Progenitor cell of endocrine pancreas (in vitro differentiated cells): ENCODE data around the gene SFI1. TPM values are rescaled to one million over a fixed set of nuclear protein-coding genes. Genes with fewer than 3 reads are reported as not detected.

Experiments used
- DNase-seq: peaks from one replicate; pipeline ENCODE4 v3.0.0; 2021; ENCODE audit warnings: low spot score; ENCODE audit not compliant: unreplicated experiment
- H3K27ac Mint-ChIP-seq: 2 replicates; pipeline ENCODE4 v1.8.0; 2021; ENCODE audit warnings: mild to moderate bottlenecking, moderate library complexity, mixed read lengths
- H3K27me3 Mint-ChIP-seq: 2 replicates; pipeline ENCODE4 v1.8.0; 2021; ENCODE audit warnings: mixed read lengths
- H3K36me3 Mint-ChIP-seq: 2 replicates; pipeline ENCODE4 v1.8.0; 2022; ENCODE audit warnings: mixed read lengths; ENCODE audit not compliant: insufficient read depth
- H3K4me1 Mint-ChIP-seq: 2 replicates; pipeline ENCODE4 v1.8.0; 2021; ENCODE audit warnings: low read depth, mixed read lengths
- H3K4me3 Mint-ChIP-seq: 2 replicates; pipeline ENCODE4 v1.8.0; 2021; ENCODE audit warnings: low read depth, mild to moderate bottlenecking, moderate library complexity, mixed read lengths
- H3K9me3 Mint-ChIP-seq: 2 replicates; pipeline ENCODE4 v1.8.0; 2021; ENCODE audit warnings: low read depth, mixed read lengths
- CTCF ChIP-seq: fragments of 200-600 bp; sonication (generic); IDR thresholded peaks from one replicate; pipeline ENCODE4 v1.5.0; 2021; ENCODE audit warnings: antibody characterized with exemption, mild to moderate bottlenecking; ENCODE audit not compliant: unreplicated experiment
- total RNA-seq: library from RNA; stranded (reverse); gene quantifications from 2 replicates; pipeline ENCODE4 v1.2.1, GENCODE V29; 2021

The SFI1 gene
- total RNA-seq, 1 donor from 2014 or later: 66.3 TPM

GRCh38 chr22:31625661-31626426, 129.5 kb downstream of the SFI1 start:
- DNase-seq: no peak

GRCh38 chr22:31626427-31627150, 130.3 kb downstream of the SFI1 start:
- no peak for TF ChIP-seq CTCF
- no peak for DNase-seq
- no peak overlapping the region for H3K4me3 Mint-ChIP-seq

More at GRCh38 chr22:31625661-31626426, 129.5 kb downstream of the SFI1 start:
- H3K27me3 Mint-ChIP-seq: no peaks in the 10 kb centered on the region
- no peak overlapping the region for H3K4me3 Mint-ChIP-seq
- peaks cover 22% of the 10 kb centered on the region for H3K4me1 Mint-ChIP-seq
- TF ChIP-seq CTCF: no peak
- no peaks in the 10 kb centered on the region for H3K9me3 Mint-ChIP-seq
- H3K36me3 Mint-ChIP-seq: no peaks in the 10 kb centered on the region
- H3K27ac Mint-ChIP-seq: peak overlapping the region; percentile 78

GRCh38 chr22:31627223-31627731, 130.9 kb downstream of the SFI1 start:
- no peak for DNase-seq
- no peaks in the 10 kb centered on the region for H3K9me3 Mint-ChIP-seq
- H3K27ac Mint-ChIP-seq: peak overlapping the region; percentile 52
- TF ChIP-seq CTCF: no peak
- no peak overlapping the region for H3K4me3 Mint-ChIP-seq
- no peaks in the 10 kb centered on the region for H3K27me3 Mint-ChIP-seq
- no peaks in the 10 kb centered on the region for H3K36me3 Mint-ChIP-seq
- H3K4me1 Mint-ChIP-seq: peaks cover 28% of the 10 kb centered on the region

More at GRCh38 chr22:31626427-31627150, 130.3 kb downstream of the SFI1 start:
- no peaks in the 10 kb centered on the region for H3K27me3 Mint-ChIP-seq
- H3K27ac Mint-ChIP-seq: peak overlapping the region; percentile 52
- H3K36me3 Mint-ChIP-seq: no peaks in the 10 kb centered on the region
- H3K9me3 Mint-ChIP-seq: no peaks in the 10 kb centered on the region
- H3K4me1 Mint-ChIP-seq: peaks cover 28% of the 10 kb centered on the region

GRCh38 chr22:31628362-31628761, 132.0 kb downstream of the SFI1 start:
- Mint-ChIP-seq H3K27me3 (no peaks in the 10 kb centered on the region), H3K36me3 (no peaks in the 10 kb centered on the region), H3K27ac (no peak overlapping the region), H3K4me3 (peak overlapping the region; percentile 33), H3K4me1 (peaks cover 28% of the 10 kb centered on the region), H3K9me3 (no peaks in the 10 kb centered on the region)
- TF ChIP-seq CTCF: no peak
- no peak for DNase-seq

- no peak for TF ChIP-seq CTCF
- peaks cover 1% of the 10 kb centered on the region for H3K36me3 Mint-ChIP-seq
- no peak overlapping the region for H3K27ac Mint-ChIP-seq
- peak overlapping the region; percentile 57 for H3K4me3 Mint-ChIP-seq
- no peaks in the 10 kb centered on the region for H3K27me3 Mint-ChIP-seq
- H3K4me1 Mint-ChIP-seq: peaks cover 30% of the 10 kb centered on the region
- H3K9me3 Mint-ChIP-seq: no peaks in the 10 kb centered on the region
- DNase-seq: no peak
Observed at GRCh38 chr22:31628969-31629708, 132.8 kb downstream of the SFI1 start.
